Chondrocyte (in vitro differentiated cells): ENCODE data around the gene ECHDC1. TPM values are rescaled to one million over a fixed set of nuclear protein-coding genes. Genes with fewer than 3 reads are reported as not detected.

Experiments used
- DNase-seq: peaks from one replicate; pipeline ENCODE4 v3.0.0; 2021; ENCODE audit warnings: mixed read lengths, low spot score
- H3K27ac Mint-ChIP-seq: one replicate; pipeline ENCODE4 v1.8.0; 2021; ENCODE audit warnings: mild to moderate bottlenecking, moderate library complexity, mixed read lengths; ENCODE audit not compliant: unreplicated experiment
- H3K27me3 Mint-ChIP-seq: 2 replicates; pipeline ENCODE4 v1.8.0; 2021; ENCODE audit warnings: low read depth, mixed read lengths
- H3K36me3 Mint-ChIP-seq: 2 replicates; pipeline ENCODE4 v1.8.0; 2021; ENCODE audit warnings: low read depth, mixed read lengths
- H3K4me1 Mint-ChIP-seq: 2 replicates; pipeline ENCODE4 v1.8.0; 2021; ENCODE audit warnings: low read depth, mild to moderate bottlenecking, mixed read lengths
- H3K4me3 Mint-ChIP-seq: one replicate; pipeline ENCODE4 v1.8.0; 2021; ENCODE audit warnings: mild to moderate bottlenecking, moderate library complexity, mixed read lengths; ENCODE audit not compliant: unreplicated experiment
- H3K9me3 Mint-ChIP-seq: 2 replicates; pipeline ENCODE4 v1.8.0; 2021; ENCODE audit warnings: low read depth, mixed read lengths
- total RNA-seq: library from RNA; stranded (reverse); gene quantifications from 3 replicates; pipeline ENCODE4 v1.2.1, GENCODE V29; 2021
- TF ChIP-seq, protein P1 (sequence below): fragments of 200-600 bp; sonication (generic); IDR thresholded peaks from 2 replicates; pipeline ENCODE4 v1.5.0; 2021; ENCODE audit warnings: antibody characterized with exemption, mild to moderate bottlenecking, moderate library complexity

Gene ECHDC1
- total RNA-seq, 1 donor from 2014 or later: 40.4 TPM

DNA sequence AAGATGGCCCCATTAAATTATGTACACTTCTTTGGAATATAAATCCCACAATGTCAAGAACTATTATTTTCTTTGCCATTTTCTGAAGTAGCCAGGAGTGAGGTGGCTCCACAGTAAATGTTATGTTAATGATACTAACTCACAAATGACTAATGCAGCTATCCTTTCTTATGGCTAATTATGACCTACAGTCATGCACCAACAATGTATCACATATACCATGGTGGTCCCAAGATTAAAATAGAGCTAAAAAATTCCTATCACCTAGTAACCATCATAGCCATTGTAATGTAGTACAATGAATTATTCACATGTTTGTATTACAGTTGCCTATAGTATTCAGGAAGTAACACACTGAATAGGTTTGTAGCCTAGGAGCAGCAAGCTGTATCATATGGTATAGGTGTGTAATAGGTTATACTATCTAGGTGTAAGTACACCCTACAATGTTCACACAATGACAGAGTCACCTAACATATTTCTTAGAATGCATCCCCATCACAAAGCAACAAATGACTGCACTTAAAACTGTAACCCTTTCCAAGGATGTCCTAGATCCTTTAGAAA, 15.3 kb downstream of the ECHDC1 start:
- no peak overlapping the region for H3K4me3 Mint-ChIP-seq
- TF ChIP-seq, protein P1, sequence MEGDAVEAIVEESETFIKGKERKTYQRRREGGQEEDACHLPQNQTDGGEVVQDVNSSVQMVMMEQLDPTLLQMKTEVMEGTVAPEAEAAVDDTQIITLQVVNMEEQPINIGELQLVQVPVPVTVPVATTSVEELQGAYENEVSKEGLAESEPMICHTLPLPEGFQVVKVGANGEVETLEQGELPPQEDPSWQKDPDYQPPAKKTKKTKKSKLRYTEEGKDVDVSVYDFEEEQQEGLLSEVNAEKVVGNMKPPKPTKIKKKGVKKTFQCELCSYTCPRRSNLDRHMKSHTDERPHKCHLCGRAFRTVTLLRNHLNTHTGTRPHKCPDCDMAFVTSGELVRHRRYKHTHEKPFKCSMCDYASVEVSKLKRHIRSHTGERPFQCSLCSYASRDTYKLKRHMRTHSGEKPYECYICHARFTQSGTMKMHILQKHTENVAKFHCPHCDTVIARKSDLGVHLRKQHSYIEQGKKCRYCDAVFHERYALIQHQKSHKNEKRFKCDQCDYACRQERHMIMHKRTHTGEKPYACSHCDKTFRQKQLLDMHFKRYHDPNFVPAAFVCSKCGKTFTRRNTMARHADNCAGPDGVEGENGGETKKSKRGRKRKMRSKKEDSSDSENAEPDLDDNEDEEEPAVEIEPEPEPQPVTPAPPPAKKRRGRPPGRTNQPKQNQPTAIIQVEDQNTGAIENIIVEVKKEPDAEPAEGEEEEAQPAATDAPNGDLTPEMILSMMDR: no peak
- peaks cover 12% of the 10 kb centered on the region for H3K4me1 Mint-ChIP-seq
- H3K36me3 Mint-ChIP-seq: peaks cover 6% of the 10 kb centered on the region
- peak overlapping the region; percentile 2 for H3K27ac Mint-ChIP-seq
- no peaks in the 10 kb centered on the region for H3K9me3 Mint-ChIP-seq
- no peak for DNase-seq
- no peaks in the 10 kb centered on the region for H3K27me3 Mint-ChIP-seq

DNA sequence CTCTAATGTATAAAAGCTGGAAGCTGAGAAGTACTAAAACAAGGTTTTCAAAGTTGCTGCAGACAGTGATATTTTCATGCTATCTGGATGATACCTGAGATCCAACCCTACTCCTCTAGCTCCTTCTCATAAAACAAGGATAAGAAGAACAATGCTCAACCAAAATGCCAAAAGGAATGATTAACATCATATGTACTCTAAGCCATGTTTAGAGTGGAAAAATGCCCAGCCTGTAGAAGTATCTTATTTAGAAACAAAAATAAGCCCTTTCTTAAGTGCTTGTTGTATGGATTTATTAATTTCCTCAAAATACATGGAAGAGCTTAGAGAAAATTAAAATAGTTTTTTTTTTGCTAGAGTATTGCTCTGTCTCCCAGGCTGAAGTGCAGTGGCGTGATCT, 23.7 kb downstream of the ECHDC1 start:
- no peak for DNase-seq
- no peaks in the 10 kb centered on the region for H3K9me3 Mint-ChIP-seq
- H3K36me3 Mint-ChIP-seq: peaks cover 4% of the 10 kb centered on the region
- H3K27ac Mint-ChIP-seq: no peak overlapping the region
- TF ChIP-seq, protein P1: no peak
- H3K4me3 Mint-ChIP-seq: no peak overlapping the region
- H3K4me1 Mint-ChIP-seq: peaks cover 3% of the 10 kb centered on the region
- H3K27me3 Mint-ChIP-seq: no peaks in the 10 kb centered on the region

DNA sequence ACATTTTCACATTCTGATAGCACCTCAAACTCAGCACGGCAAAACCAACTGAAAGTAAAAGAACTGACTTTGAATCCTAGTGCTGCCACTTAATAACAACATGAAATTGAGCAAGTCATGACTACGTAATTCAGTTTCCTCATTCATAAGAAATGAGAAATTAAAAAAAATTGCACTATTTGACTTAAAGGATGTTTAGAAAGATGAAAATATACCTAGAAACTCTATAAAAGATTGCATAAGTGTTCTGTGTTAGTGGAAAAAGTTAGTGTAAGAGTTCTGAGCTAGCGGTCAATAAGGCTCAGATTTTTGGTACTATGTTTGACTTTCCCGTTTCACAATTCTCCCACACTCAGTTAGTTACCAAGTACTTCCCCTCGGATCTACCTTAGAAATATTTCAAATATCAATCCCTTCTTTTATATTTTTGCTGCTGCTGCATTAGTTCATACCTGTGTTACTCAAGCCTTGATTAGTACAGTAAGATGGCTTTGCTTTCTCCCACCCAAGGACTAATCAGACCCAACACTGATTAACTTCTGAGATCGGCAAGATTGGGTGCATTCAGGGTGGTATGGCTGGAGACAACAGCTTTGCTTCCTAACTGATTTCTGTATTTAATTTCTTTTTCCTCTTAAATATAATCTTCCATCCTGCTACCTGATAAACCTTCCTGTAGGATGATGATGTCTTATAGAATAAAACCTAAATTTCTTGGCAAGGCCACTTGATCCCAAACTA, 25.9 kb downstream of the ECHDC1 start:
- H3K9me3 Mint-ChIP-seq: no peaks in the 10 kb centered on the region
- no peak overlapping the region for H3K4me3 Mint-ChIP-seq
- H3K27me3 Mint-ChIP-seq: no peaks in the 10 kb centered on the region
- TF ChIP-seq, protein P1: no peak
- peaks cover 4% of the 10 kb centered on the region for H3K36me3 Mint-ChIP-seq
- no peak for DNase-seq
- H3K27ac Mint-ChIP-seq: no peak overlapping the region
- H3K4me1 Mint-ChIP-seq: peaks cover 3% of the 10 kb centered on the region

DNA sequence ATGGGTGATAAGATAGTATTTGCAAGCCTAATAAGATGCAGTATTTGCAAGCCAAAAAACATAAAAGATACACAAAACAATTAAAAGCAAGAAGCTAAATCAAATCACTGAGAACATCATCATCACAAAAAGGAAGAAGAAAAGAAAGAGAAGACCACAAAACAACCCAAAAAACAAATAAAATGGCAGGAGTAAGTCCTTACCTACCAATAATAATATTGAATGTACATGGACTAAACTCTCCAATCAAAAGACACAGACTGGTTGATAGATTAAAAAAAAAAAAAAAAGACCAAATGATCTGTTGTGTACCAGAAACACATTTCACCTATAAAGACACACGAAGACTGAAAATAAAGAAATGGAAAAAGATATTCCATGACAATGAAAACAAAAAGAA, 37.7 kb downstream of the ECHDC1 start:
- Mint-ChIP-seq H3K9me3 (peaks cover 23% of the 10 kb centered on the region), H3K36me3 (peaks cover 34% of the 10 kb centered on the region)

DNA sequence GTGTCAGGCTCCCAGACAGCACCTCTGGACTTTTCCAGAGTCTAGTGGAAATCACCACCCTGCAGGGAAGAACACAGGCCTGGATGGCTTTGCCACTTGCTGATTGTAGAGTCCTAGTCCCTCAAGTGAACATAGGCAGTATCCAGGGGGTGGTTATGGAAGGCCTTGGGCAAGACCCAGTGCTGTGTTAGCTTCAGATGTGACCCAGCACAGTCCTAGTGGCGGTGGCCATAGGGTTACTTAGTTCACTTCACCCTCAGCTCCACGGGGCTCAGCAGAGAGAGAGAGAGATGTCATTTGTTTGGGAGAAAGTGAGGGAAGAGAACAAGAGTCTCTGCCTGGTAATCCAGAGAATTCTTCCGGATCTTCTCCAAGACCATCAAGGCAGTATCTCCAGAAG, 39.5 kb downstream of the ECHDC1 start:
- H3K4me1 Mint-ChIP-seq: peaks cover 24% of the 10 kb centered on the region
- H3K27me3 Mint-ChIP-seq: no peaks in the 10 kb centered on the region
- TF ChIP-seq, protein P1: no peak
- H3K36me3 Mint-ChIP-seq: peaks cover 24% of the 10 kb centered on the region
- H3K27ac Mint-ChIP-seq: no peak overlapping the region
- peaks cover 19% of the 10 kb centered on the region for H3K9me3 Mint-ChIP-seq
- H3K4me3 Mint-ChIP-seq: no peak overlapping the region
- no peak for DNase-seq

More for the DNA sequence above, 37.7 kb downstream of the ECHDC1 start:
- peaks cover 11% of the 10 kb centered on the region for H3K4me1 Mint-ChIP-seq
- no peaks in the 10 kb centered on the region for H3K27me3 Mint-ChIP-seq
- H3K27ac Mint-ChIP-seq: no peak overlapping the region
- DNase-seq: no peak
- no peak overlapping the region for H3K4me3 Mint-ChIP-seq
- TF ChIP-seq, protein P1: no peak
